Lower leg skin (tissue), 4 donors: Measurements from ENCODE around the gene SPINK6. TPM values are rescaled to one million over a fixed set of nuclear protein-coding genes. Genes with fewer than 3 reads are reported as not detected.

Experiments
- DNase-seq, 2 donors: peaks; one replicate each; pipeline ENCODE4 v3.0.0-alpha.2; 2019; ENCODE audit warnings: low spot score in 2 of 2
- H3K4me3 ChIP-seq: fragments of 200-600 bp; sonication (generic); 2 replicates; pipeline ENCODE4 v1.5.1; 2017; ENCODE audit warnings: mild to moderate bottlenecking, low read depth; ENCODE audit not compliant: poor library complexity, severe bottlenecking
- POLR2A ChIP-seq, 2 donors: fragments of 450-650 bp; IDR thresholded peaks; one replicate each; pipeline ENCODE4 v1.6.1; 2016 to 2017; ENCODE audit warnings: antibody characterized with exemption in 2 of 2, mild to moderate bottlenecking in 1 of 2, moderate library complexity in 1 of 2
- WGBS, 2 donors: methylation state at CpG; one replicate each; pipeline ENCODE4 v1.1.5; 2018; 5-methylcytosine and 5-hydroxymethylcytosine counted together
- intact Hi-C: fragments of 100-400 bp; cut with DNase I; formaldehyde crosslinking; loops from one replicate; pipeline ENCODE4 v1.15.0; 2023; ENCODE audit warnings: low total_unique reads
- total RNA-seq, 4 donors: library from RNA; depleted of rRNA; stranded (reverse); fragments of >200 nt; gene quantifications; one replicate each; pipeline ENCODE4 v1.1.0, GENCODE V29; 2016
- TF ChIP-seq, protein P1 (sequence below), 3 donors: fragments of 450-650 bp; IDR thresholded peaks; one replicate each; pipeline ENCODE4 v1.5.1; 2016; ENCODE audit warnings: antibody characterized with exemption in 3 of 3, mild to moderate bottlenecking in 3 of 3, moderate library complexity in 2 of 3

The SPINK6 gene
- total RNA-seq, 4 donors from 2014 or later: 0.59 TPM; not detected in 3

- TF ChIP-seq POLR2A (IDR thresholded peaks at IDR 0.05): no peak
- TF ChIP-seq, protein P1, sequence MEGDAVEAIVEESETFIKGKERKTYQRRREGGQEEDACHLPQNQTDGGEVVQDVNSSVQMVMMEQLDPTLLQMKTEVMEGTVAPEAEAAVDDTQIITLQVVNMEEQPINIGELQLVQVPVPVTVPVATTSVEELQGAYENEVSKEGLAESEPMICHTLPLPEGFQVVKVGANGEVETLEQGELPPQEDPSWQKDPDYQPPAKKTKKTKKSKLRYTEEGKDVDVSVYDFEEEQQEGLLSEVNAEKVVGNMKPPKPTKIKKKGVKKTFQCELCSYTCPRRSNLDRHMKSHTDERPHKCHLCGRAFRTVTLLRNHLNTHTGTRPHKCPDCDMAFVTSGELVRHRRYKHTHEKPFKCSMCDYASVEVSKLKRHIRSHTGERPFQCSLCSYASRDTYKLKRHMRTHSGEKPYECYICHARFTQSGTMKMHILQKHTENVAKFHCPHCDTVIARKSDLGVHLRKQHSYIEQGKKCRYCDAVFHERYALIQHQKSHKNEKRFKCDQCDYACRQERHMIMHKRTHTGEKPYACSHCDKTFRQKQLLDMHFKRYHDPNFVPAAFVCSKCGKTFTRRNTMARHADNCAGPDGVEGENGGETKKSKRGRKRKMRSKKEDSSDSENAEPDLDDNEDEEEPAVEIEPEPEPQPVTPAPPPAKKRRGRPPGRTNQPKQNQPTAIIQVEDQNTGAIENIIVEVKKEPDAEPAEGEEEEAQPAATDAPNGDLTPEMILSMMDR (IDR thresholded peaks at IDR 0.05): no peak
- DNase-seq: no peak
- no peak within 1 kb of the TSS for H3K4me3 ChIP-seq
- 47 to 53% methylated on average over 2 of the region's 2 CpGs for WGBS, 2 donors
- intact Hi-C loops: no loop called here
These were observed 35.6 kb downstream of the SPINK6 start, which contains the start of gene MARCOL for GRCh38 chr5:148238418-148238794. Gene MARCOL (plus strand): TSS chr5:148238525. CDS start chr5:148238598, 73 bp downstream.

DNA sequence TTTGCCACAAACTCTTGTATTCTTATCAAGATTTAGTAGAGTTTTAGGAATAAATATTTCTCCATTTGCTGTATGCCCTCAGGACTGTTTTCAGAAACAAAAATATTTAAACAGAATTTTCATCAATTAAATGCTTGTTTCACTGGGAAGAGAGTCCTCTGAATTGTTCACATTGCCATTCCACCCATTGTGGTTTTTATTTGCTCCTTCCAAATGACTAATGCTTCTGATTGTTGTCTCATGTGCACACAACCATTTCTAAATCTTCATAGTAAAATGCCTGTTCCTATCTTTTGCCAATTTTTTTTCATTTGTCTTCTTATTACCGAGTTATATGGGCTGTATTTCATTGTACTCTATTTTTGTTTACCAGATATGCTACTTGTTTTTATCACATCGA lies 46.1 kb downstream of the SPINK6 start:
- no peak for TF ChIP-seq POLR2A (IDR thresholded peaks at IDR 0.05)
- TF ChIP-seq, protein P1 (IDR thresholded peaks at IDR 0.05): no peak
- DNase-seq: no peak
- WGBS, 2 donors: 78 to 86% methylated on average over 2 of the region's 2 CpGs
- H3K4me3 ChIP-seq: no peak overlapping the region
- intact Hi-C loops: no loop called here

- H3K4me3 ChIP-seq: no peak overlapping the region
- intact Hi-C loops: no loop called here
- no peak for DNase-seq
- TF ChIP-seq, protein P1 (IDR thresholded peaks at IDR 0.05): no peak
- TF ChIP-seq POLR2A (IDR thresholded peaks at IDR 0.05): no peak
These were observed 52.6 kb downstream of the SPINK6 start for GRCh38 chr5:148255456-148255855.

GRCh38 chr5:148259288-148259687 lies 56.4 kb downstream of the SPINK6 start:
- no peak for DNase-seq
- 64 to 65% methylated on average over 2 of the region's 2 CpGs for WGBS, 2 donors
- intact Hi-C loops: no loop called here
- no peak for TF ChIP-seq POLR2A (IDR thresholded peaks at IDR 0.05)
- TF ChIP-seq, protein P1 (IDR thresholded peaks at IDR 0.05): no peak
- H3K4me3 ChIP-seq: no peak overlapping the region

DNA sequence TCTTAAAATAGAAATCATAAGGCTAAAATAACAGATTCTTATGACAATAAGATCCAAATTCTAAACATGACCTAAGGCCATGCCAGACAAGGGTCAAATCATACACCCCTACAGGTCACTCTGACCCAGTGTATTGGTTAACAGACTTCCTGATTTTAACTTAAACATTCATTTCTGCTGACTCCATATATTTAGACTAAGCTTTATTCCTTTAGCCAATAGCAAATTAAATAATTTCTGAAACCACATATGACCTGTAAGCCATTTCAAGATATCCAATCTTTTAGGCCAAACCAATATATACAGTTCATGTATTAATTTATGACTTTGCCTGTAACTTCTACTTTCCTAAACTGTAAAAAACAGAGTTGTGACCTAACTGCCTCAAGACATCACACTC lies 58.4 kb downstream of the SPINK6 start:
- TF ChIP-seq POLR2A (IDR thresholded peaks at IDR 0.05): no peak
- TF ChIP-seq, protein P1 (IDR thresholded peaks at IDR 0.05): no peak
- no peak for DNase-seq
- no peak overlapping the region for H3K4me3 ChIP-seq
- intact Hi-C loops: no loop called here

Other genes with a start within 250 kb of the SPINK6 start
- gene SPINK5, start 139.1 kb upstream of the SPINK6 start, total RNA-seq: 100 to 1,000 TPM; 307 to 664 (median 393) TPM
- not detected for gene SPINK14, start 34.5 kb upstream of the SPINK6 start, total RNA-seq
- not detected for gene MARCOL, start 35.5 kb downstream of the SPINK6 start, total RNA-seq
- not detected for gene SPINK13, start 65.8 kb downstream of the SPINK6 start, total RNA-seq
- gene SPINK7, start 109.4 kb downstream of the SPINK6 start, total RNA-seq: 10 to 100 TPM in 3 of 4 donors, 1 to 10 TPM in 1; 8.2 to 44.1 (median 27.3) TPM
- gene SPINK9, start 132.5 kb downstream of the SPINK6 start, total RNA-seq: not detected
- 10 to 100 TPM; 31.7 to 76.7 (median 42.1) TPM for gene FBXO38, start 180.9 kb downstream of the SPINK6 start, total RNA-seq